RKO (cell line): Measurements from ENCODE around the gene TRPT1.

ENCODE experiments used
- DNase-seq: peaks from one replicate; pipeline ENCODE4 v3.0.0-alpha.2; 2016; ENCODE audit warnings: low spot score

The TRPT1 gene

DNA sequence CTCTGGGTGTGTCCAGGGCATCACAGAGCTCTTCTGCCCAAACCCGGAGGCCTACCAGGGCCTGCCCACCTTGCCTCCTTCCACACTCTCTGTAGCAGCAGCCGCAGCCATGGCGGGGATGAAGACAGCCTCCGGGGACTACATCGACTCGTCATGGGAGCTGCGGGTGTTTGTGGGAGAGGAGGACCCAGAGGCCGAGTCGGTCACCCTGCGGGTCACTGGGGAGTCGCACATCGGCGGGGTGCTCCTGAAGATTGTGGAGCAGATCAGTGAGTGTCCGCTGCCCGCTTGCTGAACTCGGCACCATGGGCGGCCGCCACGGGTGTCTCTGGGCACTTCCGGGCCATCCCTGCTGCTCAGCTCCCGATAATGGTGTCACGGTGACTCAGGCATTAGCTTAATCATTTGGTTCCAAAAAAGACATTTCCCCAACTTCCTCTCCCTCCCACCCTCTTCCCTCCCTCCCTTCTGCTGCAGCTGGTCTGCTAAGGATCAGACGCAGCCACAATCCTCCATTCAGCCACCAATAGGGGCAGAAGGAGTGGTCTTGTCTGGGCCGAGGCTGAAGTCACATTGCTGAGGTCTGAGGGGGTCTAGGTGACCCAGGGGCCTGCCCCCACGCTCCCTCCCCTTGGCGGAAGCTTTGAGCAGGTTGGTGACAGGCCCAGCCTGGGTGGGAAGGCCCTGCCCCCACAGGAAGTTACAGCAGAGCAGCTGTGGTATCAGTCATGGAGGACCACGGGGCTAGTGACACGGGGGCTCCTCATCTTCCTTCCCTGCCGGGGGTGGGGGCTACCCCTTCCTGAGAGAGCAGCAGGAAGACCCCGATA is 18.5 kb downstream of the TRPT1 start:
- DNase-seq = peak; percentile 76

DNA sequence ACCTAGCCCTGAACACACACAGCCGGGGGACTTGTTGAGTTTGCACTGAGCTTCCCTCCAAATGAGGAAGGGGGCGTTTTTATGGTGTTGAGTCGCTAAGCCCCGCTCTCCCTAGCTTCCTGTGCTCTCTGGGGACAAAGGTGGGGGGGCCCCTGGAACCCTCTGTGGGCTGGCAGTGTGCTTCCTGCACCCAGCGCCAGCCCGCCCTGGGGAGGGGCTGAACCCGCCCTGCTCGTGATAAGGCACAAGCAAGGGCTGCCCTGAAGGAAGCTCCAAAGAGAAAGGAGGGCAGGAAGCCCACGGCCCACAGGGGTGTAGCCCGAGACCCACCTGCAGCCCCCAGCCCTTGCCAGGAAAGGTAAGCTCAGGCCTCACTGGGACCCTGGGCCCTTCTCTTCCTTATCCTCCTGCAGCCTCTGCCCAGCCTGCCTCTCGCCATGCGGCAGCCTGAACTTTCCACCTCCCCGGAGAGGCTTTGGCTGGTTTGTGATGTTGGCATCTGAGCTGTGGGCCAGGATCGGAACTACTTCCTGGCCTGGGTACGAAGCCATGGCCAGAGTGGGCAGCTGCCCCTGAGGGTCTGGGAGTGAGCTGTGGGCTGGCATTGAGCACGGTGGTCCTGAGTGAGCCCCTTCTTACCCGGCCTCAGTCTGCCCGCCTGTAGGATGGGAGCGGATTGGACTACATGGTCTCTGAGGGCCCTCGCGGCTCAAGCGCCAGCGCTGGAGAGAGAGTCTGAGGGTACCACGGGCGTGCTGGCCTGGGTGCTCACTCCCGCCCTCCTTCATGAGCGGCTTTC is 19.3 kb downstream of the TRPT1 start, which contains the start of gene FERMT3:
Gene FERMT3 (plus strand): TSS at position 265 of the 799 bp plus-strand sequence. CDS start 644 bp downstream, outside the sequence.
- no peak for DNase-seq

DNA sequence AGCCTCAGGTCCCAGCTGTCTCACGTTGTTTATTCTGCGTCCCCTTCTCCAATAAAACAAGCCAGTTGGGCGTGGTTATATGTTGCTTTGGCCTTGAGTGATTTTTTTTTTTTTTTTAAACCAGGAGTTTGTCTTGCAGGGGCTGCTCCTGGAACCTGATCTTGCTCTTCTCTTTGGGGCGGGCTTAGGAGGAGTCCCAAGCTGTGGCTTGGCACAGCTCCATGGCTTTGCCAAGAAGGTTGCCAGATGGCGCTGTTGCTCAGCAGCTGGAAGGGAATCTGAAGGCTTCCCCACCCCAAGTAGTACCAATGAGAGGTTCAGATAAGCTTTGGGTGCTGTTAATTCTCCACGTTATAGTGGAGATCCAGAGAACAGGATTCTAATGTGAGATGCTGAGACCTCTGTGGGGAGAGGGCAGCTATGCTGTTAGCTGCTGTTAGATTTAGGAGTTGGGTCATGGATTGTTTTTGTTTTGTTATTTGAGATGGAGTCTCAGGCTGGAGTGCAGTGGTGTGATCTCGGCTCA is 21.5 kb downstream of the TRPT1 start:
- peak; percentile 90 for DNase-seq

DNA sequence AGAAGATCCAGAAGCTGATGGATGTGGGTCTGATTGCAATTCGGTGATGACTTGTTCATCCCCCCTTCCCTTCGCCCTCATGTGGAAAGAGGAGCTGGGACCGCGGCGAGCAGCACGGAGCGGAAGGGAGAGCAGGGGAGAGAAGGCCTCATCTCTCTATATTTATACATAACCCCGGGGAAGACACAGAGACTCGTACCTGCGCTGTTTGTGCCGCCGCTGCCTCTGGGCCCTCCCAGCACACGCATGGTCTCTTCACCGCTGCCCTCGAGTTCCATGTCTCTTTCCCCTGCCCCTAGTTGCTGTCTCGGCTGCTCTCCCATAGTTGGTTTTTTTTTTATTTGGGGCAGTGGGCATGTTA is 21.9 kb downstream of the TRPT1 start:
- DNase-seq = no peak

DNA sequence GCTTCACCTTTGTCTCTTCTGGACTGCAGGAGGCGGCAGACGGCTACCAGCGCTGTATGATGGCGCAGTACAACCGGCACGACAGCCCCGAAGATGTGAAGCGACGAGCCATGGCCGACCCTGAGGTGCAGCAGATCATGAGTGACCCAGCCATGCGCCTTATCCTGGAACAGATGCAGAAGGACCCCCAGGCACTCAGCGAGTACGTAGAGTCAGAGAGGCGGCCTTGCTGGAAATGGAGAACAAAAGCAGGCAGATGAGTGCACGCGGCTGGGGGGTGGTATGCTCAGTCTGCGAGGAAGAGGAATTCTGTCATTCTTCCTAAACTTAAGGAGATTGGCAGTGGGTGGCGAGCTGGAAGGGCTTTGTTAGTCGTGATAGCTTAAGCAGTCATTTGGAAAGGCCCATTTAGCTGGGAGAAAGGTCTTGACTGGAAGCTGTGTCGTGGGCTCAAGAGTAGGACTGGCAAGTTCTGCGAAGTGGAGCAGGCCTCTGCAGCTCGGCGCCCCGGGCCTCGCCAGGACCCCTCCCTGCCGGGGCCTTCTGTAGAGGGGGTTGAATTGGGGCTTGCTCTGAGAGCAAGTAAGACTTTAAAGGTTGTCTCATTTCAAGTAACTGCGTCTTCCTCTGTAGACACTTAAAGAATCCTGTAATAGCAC is 22.4 kb downstream of the TRPT1 start:
- no peak for DNase-seq

DNA sequence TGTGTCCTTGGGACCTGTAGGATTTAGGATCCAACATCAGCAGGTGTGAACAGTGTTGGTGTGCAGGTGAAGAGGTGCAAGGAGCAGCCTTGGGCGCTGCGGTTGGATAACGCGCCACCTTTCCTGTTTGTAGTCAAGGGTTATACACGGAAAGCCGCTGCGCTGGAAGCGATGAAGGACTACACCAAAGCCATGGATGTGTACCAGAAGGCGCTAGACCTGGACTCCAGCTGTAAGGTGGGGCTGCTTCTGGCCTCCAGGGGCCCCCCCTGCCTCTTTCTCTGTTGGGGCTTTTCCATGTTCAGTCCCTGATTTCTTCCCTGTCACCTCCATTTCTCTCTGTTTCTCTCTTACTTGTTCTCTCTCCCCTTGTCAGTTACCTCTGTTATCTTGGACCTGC is 23.0 kb downstream of the TRPT1 start:
- no peak for DNase-seq

DNA sequence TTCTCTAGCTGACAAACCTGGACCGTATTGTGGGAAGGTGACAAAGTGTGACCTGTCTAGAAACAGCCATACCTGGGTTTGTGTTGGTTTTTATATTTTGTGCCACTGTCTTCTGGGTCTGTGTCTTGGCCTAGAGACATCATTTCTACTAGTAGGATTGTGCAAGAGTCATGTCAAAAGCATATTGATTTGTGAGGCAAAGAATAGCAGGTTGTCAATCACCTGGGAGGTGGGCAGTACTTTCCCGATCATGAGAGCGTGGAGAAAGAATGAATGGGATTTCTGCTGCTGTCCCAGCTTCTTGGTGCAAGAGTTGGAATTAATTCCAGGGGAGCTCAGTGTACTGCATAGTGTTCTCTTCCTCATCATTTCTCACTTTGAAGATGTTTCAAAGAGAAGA is 24.4 kb downstream of the TRPT1 start:
- no peak for DNase-seq

DNA sequence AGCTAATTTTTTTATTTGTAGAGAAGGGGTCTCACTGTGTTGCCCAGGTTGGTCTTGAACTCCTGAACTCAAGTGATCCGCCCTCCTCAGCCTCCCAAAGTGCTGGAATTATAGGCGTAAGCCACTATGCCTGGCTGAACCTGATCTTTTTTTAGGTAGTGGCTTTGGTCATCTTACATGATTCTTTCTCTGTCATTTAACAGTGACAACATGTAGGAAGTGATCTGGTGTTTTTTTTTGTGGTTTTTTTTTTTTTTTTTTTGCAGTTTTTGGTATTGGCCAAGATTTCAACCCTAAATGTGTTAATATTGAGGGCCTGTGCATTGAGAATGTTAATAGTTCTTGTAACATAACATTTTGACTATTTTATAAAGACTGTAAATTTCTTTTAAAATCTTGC is 27.5 kb downstream of the TRPT1 start:
- no peak for DNase-seq

DNA sequence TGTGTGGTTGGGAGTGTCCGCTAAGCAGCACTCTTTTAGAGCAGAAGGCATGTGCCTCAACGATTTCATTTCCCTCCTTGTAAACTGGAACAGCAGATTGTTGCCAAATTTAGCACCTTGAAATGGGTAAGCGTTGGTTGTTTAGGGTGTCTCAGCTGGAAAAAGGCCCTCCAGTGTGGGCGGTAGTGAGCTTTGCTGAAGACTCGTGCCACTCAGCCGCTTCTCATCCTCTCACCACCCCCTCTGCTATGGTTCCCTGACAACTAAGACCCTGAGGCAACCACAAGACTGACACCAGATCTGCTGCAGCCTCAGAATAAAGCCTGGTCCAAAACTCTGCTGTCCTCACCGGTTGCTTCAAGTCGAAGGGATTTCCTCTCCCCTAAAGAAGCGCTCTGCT is 29.4 kb downstream of the TRPT1 start:
- DNase-seq = no peak

DNA sequence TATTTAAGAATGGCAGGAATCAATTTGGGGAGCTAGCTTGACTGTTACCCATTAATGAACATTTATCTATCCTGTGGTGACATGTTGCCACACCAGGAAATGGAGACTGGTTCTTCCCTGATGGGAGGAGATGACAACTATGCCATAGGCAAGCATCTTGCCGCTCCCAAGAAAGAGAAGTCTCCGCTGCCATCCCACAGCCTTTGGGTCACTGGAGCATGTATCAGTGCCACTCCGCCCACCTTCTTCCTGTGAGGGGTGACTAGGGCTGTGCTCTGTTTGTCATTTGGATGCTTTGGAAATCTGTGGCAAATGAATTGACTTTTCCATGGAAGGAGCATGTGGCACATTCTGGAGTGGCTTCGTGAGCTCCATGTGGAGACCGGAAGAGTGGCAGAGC is 33.6 kb downstream of the TRPT1 start:
- DNase-seq = no peak

DNA sequence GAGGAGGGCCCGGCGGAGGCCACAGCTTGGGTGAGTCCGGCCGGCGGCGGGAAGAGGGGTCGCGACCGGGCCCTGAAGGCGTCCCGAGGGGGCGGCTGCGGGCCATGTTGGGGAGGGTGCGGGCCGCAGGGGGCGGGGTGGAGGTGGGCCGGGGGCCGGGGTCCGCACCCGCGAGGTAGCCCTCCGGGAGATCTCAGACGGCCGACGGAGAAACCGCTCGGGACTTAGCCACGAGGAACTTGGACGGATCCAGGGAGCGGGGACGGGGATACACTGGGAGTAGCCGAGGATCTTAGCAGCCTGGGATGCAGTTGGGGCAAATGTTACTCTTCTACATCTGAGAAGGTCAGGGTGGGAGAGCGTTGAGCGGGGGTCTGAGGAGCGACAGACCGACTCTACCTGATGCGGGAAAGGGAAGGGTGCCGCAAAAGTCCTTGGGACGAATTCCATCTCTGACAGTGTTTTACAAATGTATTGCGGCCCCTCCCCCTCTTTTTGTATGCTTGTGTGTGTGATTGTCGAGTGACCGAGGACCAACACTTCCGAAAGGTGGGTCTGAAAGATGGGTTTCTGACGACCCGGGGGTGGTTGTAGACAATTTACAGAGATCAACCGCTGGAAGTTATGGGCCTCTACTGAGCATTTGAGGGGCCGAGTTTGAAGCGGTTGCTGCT is 39.4 kb downstream of the TRPT1 start:
- no peak for DNase-seq

DNA sequence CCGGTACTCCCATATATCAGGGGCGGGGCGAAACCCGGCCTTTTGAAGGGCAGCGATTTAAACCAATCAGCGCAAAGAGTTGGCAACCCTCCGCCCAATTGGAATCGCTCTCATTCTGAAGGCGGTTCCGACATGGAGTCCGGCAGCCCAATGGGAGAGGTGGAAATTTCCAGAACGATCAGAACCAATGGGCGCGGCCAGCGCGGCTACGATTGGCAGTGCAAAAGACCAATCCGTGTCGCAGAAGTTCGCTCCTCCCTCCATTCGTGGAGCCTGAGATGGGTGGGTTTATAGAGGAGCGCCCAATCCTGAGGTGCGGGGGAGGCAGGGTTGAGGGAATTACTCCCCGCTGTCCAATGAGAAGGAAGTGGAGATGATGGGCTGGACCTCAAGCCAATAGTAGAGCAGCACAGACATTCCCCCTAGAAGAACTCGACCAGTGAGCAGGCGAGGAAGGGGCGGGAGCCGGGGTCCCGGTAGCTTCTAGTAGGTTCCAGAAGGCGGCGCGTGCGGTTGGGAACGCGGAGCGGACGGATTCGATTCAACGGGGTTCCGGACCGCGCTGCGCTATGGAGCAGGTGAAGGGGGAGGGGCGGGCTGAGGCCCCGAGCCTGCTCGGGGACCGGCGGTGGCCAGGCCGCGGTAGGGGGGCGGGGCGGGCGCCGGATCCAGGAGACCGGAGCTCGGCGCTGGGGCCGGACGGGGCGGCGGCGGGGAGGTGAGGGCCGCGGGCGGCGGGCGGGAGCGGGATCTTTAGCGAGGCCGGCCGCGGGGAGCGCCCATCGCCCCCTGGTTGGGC is 40.1 kb downstream of the TRPT1 start, which contains the start of gene STIP1:
Gene STIP1 (plus strand): TSS at position 479 of the 799 bp plus-strand sequence. CDS start 91 bp downstream, at position 570.
- peak; percentile 100 for DNase-seq

DNA sequence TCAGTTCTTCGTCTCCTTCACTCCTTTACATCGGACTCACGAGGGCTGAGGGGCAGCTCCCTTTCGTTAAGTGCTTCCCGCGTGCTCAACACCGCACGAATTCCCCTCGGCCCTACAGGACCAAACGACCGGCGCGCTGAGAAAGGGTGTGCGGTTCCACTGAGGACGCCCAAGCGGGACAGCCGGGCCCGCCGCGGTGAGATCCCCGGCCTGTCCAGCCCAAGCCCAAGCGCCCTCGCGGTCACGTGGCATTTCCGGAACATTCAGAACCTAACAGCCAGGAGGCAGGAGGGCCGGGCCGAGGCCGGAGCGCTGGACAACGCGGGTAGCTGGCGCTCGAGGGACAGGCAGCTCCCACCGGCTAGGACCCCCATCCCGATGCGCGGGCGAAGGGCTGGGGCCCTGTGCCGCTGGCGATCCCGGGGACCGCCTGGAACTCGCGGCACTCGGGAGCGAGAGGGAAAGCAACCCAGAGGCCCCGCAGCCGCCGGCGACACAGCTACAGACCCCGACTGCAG is 40.8 kb downstream of the TRPT1 start:
- DNase-seq = peak; percentile 83

DNA sequence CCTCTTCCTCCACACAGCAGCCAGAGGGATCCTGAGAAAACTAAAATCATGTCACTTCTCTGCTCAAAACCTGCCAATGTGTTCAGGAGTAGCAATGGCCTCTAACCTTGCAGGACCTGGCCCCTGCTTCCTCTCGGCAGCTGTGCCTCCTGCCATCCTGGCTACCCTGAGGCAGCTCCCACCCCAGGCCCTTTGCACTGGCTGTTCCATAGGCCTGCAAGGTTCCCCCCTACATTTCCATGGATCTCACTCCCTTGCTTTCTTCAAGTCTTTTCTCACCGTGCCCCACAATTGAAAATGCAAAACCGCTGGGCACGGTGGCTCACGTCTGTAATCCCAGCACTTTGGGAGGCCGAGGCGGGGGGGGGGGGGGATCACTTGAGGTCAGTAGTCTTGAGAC is 42.1 kb downstream of the TRPT1 start:
- DNase-seq = no peak

DNA sequence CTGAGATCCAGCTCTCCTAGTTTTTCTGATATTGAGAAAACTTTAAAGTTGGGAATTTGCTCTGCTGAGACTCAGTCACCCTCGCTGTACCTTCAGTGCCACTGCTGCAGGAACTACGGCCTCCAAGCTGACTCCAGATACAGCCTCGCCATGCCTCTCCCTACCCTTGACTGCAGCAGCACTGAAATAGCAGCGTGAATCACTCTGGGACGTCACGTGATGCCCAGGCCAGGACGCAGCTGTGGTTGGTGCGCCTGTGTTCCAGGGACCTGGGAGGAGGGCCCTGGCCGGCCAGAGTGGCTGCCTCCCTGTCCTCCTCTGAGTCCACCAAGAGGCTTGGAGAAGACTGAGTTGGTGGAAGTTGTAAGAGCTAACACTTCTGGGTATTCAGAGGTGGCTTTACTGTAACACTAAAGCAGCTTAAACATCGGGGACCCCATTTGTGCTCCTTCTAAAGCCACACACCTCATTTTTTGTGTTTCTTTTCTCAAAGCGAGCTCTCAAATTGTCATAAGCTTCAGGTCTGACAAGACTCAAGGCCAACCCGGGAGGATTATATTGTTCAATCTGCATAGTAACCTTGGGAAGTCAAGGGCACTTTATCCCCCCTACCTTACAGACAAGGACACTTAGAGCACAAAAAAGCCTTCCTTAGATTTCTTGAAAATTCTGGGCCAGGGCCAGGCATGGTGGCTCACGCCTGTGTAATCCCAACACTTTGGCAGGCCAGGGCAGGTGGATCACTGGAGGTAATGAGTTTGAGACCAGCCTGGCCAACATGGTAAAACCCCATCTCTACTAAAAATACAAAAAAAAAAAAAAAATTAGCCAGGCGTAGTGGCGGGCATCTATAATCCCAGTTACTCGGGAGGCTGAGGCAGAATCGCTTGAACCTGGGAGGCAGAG is 44.2 kb downstream of the TRPT1 start:
- peak; percentile 96 for DNase-seq

DNA sequence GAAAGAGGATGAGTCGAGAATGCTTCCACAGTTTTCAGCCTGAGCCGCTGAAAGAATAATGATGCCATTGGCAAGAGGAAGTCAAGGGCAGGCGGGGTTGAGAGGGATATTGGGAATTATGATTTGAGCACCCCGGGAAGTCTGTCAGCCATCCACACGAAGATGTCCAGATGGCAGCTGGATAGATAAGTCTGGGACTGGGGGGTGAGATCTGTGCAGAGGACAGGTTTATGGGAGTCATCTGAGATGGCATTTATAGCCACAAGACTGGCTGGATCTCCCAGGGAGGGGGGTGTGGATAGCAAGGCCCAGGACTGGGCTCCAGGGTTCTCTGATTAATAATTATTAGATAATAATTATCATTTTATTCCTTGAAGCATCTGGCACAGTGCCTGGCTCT is 45.1 kb downstream of the TRPT1 start:
- no peak for DNase-seq

DNA sequence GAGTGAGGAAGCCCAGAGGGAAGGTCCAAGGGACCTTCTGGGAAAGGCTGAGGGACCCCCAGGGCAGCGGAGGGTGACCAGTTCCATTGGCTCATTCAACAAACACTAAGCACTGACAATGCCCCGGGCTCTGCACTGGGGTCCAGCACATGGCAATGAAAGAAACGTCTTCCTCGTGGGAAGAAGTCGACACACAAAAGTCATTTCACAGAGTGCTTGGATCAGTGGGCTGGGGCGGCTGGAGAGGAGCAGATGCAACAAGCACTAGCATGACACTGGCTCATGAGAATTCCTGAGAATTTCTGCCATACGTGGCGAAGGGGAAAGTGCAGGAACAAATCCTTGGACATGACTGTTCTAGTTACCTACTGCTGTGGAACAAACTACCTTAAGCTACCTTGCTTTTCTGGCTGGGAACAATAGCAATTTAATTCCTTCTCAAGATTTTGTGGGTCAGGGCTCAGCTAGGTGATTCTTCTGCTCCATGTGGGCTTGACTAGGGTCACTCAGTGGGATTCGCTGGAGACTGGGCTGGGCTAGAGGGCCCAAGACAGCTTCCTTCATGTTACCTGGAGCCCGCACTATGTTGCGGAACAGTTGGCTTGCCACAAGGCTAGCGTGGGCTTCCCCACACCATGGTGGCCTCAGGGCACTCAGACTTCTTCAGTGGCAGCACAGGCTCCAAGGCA is 46.9 kb downstream of the TRPT1 start:
- no peak for DNase-seq

DNA sequence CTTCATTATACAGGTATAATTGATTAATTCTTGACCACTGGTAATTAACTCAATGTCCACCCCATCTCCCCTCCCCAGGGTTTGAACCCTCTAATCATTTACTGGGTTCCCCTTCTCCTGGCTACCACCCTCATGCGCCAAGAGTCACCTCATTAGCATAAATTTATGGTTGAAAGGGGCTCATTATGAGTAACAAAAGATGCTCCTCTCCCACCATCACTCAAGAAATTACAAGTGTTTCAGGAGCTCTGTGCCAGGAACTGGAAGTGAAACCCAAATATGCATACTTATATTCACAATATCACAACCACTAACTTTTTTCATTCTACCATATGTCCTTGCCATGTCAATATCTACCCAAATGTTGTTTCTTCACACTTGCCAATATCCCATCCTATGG is 47.8 kb downstream of the TRPT1 start:
- no peak for DNase-seq

DNA sequence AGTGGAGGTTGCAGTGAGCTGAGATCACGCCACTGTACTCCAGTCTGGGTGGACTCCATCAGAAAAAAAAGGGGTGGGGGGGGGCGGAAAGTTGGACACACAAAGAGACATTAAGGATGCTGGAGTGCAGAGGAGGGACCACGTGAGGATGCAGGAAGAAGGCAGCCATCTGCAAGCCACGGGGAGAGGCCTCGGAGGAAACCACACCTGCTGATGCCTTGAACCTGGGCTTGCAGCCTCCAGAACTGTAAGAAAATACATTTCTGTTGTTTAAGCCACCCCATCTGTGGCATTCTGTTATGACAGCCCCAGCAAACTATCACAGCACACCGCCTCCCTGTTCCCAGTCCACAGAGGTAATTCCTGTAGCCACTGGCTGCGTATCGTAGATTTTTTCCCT is 49.2 kb downstream of the TRPT1 start:
- DNase-seq = no peak
